Fibroblast of lung (primary cell): ENCODE results near the gene MUS81.

Experiments
- EZH2 ChIP-seq: IDR thresholded peaks from 2 replicates; pipeline ENCODE4 v1.5.1; 2012; ENCODE audit warnings: low read length, control low read depth, mild to moderate bottlenecking; ENCODE audit errors: missing control alignments
- TF ChIP-seq, protein P1 (sequence below), 2 donors: IDR thresholded peaks in 1 of 2; conservative IDR thresholded peaks in 1 of 2; 1 replicate in 1 of 2; 2 replicates in 1 of 2; pipeline ENCODE4 v1.5.1; 2011 to 2012; ENCODE audit warnings: low read length in 2 of 2, control low read depth in 1 of 2, inconsistent platforms in 1 of 2, low read depth in 1 of 2, mild to moderate bottlenecking in 1 of 2

- TF ChIP-seq, protein P1, sequence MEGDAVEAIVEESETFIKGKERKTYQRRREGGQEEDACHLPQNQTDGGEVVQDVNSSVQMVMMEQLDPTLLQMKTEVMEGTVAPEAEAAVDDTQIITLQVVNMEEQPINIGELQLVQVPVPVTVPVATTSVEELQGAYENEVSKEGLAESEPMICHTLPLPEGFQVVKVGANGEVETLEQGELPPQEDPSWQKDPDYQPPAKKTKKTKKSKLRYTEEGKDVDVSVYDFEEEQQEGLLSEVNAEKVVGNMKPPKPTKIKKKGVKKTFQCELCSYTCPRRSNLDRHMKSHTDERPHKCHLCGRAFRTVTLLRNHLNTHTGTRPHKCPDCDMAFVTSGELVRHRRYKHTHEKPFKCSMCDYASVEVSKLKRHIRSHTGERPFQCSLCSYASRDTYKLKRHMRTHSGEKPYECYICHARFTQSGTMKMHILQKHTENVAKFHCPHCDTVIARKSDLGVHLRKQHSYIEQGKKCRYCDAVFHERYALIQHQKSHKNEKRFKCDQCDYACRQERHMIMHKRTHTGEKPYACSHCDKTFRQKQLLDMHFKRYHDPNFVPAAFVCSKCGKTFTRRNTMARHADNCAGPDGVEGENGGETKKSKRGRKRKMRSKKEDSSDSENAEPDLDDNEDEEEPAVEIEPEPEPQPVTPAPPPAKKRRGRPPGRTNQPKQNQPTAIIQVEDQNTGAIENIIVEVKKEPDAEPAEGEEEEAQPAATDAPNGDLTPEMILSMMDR (conservative IDR thresholded peaks at IDR 0.05 in 1 of 2, IDR thresholded peaks at IDR 0.05 in 1 of 2; ENCODE audit: low read depth in 1 of 2, low read length in 2 of 2) = no peak
- TF ChIP-seq EZH2 = no peak
Measured at GRCh38 chr11:65882120-65883057, 22.2 kb downstream of the MUS81 start.
